ENCODE data around the gene RGL3.

- TF ChIP-seq, protein P1, sequence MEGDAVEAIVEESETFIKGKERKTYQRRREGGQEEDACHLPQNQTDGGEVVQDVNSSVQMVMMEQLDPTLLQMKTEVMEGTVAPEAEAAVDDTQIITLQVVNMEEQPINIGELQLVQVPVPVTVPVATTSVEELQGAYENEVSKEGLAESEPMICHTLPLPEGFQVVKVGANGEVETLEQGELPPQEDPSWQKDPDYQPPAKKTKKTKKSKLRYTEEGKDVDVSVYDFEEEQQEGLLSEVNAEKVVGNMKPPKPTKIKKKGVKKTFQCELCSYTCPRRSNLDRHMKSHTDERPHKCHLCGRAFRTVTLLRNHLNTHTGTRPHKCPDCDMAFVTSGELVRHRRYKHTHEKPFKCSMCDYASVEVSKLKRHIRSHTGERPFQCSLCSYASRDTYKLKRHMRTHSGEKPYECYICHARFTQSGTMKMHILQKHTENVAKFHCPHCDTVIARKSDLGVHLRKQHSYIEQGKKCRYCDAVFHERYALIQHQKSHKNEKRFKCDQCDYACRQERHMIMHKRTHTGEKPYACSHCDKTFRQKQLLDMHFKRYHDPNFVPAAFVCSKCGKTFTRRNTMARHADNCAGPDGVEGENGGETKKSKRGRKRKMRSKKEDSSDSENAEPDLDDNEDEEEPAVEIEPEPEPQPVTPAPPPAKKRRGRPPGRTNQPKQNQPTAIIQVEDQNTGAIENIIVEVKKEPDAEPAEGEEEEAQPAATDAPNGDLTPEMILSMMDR (IDR thresholded peaks at IDR 0.05): no peak
- TF ChIP-seq POLR2A (IDR thresholded peaks at IDR 0.05): no peak
- no peak for TF ChIP-seq EP300 (IDR thresholded peaks at IDR 0.05)
- no peak for TF ChIP-seq POLR2AphosphoS5 (IDR thresholded peaks at IDR 0.05)
Observed at GRCh38 chr19:11404588-11405222, 14.4 kb downstream of the RGL3 start.
